ENCODE results near the gene RAB40C.

RAB40C gene

DNA sequence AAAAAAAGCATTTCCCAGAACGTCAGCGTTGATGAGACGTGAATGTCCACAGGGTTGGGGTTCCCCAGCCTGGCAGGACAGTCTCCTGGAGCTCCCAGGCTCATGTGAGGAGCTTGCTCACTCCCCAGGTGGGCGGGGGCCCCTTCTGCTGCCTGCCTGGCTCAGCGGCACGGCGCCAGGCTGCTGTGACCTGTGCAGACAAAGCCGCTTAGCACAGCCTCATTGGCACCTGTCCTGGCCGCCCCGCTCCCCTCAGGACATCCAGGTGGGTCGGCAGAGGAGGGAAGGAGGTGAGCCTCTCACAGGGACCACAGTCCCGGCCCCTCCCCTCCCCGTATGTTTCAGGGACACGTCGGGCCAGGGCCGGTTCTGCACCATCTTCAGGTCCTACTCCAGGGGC is 28.0 kb downstream of the RAB40C start:
- DNase-seq (ENCODE audit: low read depth): no peak

DNA sequence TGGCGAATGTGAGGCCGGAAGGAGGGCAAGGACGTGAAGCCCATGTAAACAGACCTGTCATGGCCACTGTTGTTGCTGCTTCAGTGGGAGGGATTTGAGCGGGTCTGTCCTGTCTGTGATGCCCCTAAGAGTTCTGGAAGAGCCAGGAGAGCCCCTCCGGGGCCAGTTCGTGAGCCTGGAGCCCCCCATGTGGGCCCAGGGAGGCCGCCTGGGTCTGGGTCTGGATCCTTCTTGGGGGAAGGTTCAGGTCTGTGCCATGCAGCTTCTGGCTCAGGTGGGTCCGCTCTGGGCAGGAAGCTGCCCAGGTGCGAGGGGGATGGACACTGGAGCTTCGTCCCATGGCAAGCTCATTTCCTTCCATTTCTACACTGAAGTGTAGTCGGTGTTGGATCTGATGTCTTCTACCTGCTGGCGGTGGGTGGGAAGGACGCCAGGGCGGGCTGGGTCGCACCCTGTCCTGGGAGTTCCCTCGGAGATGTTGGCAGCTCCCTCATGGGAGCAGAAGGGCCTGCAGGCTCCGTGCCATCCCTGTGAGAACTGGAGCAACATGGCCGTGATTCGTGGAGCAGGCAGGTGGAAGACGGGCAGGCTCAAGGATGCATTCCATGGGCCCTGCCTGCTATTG is 29.7 kb downstream of the RAB40C start:
- no peak for DNase-seq (ENCODE audit: low read depth)

DNA sequence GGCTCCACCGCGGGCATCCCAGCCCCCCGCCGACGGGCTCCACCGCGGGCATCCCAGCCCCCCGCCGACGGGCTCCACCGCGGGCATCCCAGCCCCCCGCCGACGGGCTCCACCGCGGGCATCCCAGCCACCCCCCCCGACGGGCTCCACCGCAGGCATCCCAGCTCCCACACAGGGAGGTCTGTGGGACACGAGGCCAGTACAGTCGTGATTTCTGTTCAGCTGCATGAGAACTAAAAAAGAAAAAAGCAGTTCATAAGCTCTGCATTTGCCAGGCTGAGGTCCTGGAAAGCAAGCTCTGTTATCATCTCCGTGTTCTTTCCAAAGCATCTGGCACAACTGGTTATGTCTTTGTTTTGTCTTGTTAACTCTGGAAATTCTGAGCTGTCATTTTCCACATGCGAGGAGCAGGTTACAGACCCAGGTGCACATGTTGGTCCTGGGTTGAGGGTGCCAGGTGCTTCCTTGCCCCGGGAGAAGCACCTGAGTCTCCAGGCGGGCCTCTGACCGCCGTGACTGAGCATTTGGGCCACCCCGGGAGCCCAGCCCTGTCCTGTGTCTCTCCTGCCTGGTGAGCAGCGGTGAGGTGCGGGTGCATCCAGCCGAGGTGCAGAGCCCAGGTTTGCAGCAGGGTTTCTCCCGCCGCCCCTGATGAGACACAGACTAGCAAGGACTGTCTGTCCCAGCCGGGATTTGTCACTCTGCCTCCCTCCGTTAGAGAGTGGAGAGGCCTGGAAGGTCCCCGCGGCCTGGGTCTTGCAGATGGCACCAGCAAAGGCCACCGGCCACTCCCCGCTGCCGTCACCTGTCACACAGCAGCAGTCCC is 31.0 kb downstream of the RAB40C start:
- no peak for DNase-seq (ENCODE audit: low read depth)

DNA sequence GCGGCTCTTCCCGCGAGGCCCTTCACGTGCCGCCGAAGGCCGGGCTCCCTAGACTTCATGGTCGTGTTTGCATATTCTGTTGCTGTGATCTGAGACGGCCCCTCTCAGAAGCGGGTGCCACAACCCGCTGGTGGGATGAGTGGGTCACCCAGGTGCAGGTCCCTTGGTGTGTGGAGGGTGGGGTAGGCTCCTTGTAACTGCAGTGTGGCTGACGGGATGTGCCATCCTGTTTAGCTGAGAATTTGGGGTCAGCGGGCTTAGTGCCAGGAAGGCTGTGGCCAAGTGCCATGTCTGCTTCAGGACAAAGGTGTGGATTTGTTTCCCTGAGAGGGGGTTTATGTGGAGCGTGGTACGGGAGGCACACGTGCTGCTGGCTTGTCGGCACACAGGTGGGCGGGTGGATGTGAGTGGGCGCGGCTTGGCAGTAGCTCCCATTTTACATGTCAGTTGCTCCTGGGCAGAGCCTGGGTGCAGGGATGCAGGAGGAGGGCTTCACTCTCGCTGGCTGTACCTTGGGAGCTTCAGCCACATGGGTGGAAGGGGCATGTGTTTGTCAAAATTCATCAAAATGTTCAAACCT is 31.8 kb downstream of the RAB40C start:
- DNase-seq (ENCODE audit: low read depth): no peak

DNA sequence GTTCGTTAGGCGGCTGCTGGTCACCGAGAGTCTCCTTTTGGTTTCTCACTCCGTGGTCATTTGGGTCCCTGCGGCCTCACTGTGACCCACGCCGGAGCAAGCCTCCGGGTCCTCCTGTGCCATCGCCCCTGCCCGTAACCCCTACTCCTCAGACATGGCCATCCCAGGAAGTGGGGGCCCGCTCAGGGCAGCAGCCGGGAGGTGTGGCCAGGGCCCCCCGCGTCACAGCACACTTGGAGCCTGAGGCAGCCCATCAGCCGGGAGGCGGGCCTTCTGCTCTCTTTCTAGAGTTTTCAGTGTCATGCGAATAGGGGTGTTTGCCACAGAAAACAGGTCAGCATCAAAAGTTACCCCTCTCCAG is 33.0 kb downstream of the RAB40C start:
- DNase-seq (ENCODE audit: low read depth): no peak

DNA sequence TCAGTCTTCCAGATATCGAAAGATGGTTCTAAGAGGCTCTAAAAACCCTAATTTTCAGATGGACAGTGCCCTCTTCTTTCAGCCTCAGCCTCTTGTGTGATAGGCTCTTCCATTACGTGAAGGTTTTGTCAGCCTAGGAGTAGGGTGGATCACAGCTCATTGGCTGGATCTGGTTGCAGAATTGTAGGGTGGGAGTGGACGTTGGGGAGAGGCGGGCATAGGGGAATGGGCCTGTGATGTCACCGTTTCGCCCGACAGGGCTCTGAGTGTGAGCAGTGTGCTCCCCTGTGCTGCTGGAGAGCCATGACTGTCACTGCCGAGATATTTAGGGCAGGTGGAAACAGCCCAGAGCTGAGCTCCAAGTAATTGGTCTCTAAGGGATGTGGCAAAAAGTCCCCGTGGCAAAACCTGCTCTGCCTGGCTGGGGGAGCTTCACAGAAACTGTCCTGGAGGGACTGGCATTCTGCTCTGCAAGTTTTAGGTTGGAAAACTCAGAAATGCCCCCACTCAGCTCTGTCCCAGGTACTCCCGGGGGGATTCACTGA is 34.7 kb downstream of the RAB40C start:
- no peak for DNase-seq (ENCODE audit: low read depth)

DNA sequence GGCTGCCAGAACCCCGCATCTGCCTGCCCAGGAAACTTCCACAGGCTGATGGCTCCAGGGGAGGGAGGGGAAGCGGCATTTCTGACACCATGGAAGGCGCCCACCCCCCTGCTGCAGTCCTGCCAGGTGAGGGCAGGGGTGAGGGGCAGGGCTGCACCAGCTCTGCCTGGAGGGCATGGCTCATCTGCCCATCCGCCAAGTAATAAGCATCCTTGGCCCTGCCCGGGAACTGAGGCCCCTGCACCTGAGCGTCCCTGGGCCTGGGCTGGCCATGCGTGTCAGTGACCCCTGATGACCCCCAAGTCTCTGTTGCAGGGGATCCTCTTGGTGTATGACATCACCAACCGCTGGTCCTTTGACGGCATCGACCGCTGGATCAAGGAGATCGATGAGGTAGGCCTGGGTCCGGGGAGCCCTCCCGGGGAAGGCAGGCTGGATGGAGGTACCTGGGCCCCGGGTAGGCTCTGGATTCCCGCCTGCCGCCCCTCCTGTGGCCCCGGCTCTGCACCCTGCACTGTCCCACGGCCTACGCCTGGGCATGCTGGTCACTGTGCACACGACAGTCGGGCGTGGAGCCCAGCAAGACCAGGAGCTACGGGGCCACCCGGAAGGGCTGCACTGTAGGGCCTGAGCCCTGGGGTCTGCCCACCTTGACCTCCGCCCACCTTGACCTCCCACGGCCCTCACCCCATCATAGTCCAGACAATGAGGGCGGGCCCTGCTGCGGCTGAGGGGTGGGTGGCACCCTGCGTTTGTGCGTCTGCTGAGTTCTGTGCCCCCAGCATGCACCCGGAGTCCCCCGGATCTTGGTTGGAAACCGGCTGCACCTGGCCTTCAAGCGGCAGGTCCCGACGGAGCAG is 35.5 kb downstream of the RAB40C start:
- no peak for DNase-seq (ENCODE audit: low read depth)

DNA sequence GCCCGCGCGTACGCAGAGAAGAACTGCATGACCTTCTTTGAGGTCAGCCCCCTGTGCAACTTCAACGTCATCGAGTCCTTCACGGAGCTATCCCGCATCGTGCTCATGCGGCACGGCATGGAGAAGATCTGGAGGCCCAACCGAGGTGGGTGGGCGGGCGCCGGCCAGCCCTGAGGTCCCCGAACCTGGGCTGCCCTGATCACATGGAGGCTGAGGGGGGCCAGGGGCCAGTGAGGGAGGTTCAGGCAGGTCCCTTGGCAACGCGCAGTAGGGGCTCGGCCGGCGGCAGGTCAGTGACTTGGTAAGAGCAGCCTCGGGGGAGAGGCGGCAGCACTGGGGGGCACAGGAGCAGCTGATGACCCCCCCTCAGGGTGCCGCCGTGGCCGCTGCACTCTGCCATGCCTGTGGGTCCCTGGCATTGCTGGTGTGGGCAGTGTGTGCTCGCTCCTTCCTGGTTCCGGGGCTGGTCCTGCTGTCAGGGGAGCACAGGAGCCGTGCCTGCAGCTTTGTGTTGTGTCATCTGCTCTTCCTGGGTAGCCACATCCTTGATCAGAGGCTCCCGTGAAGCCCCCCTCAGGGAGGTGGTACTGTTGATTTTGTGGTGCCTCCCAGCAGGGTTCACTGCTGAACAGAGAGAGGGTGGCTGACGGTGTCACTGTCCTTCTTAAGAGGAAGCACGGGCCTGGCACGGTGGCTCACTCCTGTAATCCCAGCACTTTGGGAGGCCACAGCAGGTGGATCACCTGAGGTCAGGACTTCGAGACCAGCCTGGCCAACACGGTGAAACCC is 36.3 kb downstream of the RAB40C start:
- no peak for DNase-seq (ENCODE audit: low read depth)

DNA sequence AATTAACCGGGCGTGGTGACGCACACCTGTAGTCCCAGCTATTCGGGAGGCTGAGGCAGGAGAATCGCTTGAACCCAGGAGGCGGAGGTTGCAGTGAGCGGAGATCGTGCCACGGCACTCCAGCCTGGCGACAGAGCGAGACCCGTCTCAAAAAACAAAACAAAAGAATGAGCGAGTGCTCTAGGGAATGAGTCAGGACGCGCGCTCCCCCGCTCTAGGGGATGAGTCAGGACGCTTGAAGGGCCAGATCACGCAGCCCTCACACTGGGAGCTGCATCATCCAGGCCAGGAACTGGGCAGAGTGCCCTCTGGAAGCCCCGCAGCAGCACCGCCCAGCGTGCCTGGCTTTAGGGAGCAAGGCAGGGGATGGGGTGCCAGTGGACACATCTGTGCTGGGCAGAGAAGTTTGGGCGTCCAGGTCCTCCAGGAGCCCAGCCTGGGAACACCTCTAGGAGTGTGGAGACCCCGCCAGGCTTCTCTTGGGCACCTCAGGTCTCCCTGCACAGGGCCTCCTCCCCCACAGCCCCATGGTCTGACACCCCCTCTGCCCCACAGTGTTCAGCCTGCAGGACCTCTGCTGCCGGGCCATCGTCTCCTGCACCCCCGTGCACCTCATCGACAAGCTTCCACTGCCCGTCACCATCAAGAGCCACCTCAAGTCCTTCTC is 37.1 kb downstream of the RAB40C start:
- peak; percentile 69 for DNase-seq (ENCODE audit: low read depth)

DNA sequence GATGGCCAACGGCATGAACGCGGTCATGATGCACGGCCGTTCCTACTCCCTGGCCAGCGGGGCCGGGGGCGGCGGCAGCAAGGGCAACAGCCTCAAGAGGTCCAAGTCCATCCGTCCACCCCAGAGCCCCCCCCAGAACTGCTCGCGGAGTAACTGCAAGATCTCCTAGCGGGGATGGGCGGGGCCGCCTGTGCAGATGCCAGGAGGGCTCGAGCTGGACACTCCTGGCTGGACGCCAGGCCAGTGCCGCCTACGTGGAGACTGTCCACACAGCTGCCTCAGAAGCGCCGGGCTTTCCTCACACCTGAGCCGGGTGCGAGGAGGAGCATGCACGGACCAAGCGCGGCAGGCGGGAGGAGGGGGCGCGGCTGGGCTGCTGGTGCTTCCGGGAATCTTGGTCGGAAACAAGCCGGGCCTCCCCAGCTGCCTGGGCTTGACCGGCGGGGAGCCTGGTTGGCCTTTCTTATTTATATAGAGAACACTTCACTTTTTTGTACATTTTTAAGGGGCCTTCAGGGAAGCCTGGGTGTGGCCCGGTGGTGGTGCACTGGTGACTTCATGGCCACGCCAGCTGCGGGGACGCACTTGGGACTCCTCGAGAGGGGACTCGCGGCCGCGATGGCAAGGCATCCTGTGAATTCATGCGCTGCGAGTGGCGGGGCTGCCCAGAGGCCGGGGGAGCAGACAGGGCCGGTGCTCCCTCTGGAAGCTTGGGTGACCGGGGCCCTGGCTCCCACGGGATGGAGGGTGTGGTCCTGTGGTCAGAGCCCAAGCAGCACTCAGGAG is 37.8 kb downstream of the RAB40C start:
- no peak for DNase-seq (ENCODE audit: low read depth)

DNA sequence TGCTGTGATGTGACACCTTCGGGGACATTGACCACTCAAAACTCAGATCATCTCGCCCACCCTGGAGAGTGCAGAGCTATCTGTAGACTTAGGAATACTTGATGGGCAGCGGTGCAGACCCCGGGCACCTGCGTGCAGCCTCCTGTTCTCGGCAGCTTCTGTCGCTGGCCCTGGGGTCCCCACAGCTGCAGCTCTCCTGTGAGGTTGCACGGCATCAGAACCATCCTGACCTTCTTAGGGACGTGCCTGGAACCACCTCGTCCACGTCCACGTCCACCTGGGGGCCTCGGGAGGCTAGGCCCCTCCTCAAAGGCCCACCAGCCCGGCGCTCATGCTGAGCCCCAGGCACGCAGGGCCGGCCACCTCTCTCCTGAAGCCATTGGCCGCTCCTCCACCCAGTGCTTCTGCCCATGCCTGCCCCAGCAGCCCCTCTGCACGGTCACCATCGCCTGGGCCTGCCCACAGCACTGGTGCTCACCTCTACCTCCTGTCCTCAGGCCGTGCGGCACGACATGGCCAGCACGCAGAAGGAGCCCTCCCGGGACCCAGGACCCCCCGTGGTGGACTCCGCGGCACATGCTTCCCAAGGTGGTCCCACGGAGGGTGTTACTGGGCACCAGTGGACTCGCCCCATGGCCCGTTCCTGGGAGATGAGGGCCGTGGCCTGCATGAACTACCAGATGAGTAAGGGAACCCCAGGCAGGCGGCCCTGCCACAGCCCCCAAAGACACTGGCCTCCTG is 38.6 kb downstream of the RAB40C start:
- no peak for DNase-seq (ENCODE audit: low read depth)

DNA sequence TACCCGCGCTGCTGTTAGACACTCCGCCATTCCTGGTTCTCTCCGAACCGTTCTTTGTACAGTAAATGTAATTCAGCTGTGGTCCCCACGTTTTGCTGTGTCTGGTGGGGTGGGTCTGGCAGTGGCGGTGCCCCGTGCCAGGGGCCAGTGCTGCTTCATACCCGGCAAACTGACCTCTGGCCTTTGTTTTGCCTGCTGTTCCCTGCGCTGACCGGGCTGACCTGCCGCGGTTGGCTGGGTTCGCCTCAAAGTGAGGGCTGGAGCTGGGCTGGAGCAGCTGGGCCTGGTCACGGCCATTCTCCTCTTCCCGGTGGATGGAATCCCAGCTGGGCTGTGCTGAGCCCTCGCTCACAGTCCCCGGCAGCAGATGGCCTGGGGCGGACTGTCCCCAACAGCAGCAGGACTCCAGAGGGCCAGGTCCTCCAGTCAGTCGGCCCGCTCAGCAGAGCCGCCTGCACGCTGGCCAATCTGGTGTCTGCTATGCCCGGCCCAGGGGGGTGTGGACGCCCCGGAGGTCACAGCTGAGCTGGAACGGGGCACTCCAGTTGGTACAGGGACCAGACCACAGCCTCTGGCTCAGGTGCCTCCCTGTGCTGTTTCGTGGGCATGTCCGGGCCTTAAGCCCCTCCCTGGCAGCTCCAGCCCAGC is 39.4 kb downstream of the RAB40C start:
- DNase-seq (ENCODE audit: low read depth): no peak

DNA sequence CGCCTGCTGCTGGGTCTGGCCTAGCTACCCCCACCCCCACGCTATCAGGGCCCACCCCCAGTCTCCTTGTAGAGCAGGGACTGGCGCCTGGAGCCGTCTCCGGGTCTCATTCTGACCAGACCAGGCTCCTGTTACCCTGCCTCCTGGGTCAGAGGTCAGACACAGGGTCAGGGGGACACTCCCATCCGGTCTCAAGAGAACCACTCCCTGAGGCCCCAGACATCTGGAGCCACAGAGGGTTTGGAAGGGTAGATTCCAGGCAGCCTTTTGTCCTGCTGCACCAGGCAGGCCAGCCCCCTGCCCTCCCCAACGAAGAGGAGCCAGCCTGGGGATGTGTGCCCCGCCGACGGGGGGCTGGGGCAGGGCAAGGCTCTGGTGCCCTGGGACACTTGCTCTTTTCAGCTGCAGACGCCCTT is 40.0 kb downstream of the RAB40C start:
- DNase-seq (ENCODE audit: low read depth): no peak

DNA sequence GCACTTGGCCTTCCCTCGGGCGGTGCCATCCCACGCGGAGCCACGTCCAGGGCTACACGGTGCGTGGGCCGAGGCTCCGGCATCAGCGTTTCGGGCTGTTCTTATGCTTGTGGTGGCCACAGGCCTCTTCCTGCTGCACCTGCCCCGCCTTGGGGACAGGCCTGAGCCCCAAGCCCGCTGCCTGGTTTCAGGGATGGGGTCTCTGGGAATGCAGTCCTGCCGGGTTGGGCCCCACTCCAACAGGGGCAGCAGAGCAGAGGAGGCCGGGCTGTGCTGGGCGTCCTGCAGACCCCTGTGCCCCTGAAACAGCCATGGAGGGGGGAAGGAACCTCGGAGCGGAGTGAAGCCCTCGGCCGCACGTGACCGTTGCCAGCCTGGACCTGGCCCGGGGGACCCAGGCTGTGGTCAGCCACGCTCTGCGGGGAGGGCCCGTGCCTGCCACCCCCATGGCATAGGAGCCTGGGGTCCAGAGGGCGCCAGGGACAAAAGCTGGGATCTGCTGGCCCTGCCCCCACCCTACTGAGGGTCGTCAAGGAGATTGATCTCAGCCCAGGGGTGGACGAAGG is 40.5 kb downstream of the RAB40C start:
- no peak for DNase-seq (ENCODE audit: low read depth)

DNA sequence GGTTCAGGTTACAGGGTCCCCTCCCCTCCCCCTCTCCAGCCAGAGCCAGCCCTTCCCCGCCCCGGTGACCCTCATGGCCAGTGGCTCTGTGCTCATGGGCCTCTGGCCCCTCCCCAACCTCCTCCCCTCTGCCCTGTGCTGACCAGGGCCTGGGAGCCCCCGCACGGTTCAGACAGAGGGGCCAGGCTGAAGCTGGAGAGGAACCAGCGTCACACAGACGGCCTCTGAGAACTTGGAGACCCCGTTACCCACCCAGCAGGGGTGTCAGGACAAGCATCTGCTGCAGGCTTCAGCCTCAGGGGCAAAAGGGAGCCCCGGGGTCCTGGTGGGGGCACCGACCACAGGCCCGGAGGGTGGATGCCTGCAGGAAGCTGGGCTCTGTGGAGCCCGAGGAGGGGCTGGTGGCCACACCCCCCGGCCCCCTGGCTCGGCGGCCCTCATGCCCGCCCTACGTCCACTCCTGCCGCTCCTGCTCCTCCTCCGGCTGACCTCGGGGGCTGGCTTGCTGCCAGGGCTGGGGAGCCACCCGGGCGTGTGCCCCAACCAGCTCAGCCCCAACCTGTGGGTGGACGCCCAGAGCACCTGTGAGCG is 41.0 kb downstream of the RAB40C start, which contains the start of gene WFIKKN1:
Gene WFIKKN1, plus strand, starts transcription at position 171 of the 591 bp plus-strand sequence. Its CDS starts 269 bp downstream, at position 440.
- no peak for DNase-seq (ENCODE audit: low read depth)

DNA sequence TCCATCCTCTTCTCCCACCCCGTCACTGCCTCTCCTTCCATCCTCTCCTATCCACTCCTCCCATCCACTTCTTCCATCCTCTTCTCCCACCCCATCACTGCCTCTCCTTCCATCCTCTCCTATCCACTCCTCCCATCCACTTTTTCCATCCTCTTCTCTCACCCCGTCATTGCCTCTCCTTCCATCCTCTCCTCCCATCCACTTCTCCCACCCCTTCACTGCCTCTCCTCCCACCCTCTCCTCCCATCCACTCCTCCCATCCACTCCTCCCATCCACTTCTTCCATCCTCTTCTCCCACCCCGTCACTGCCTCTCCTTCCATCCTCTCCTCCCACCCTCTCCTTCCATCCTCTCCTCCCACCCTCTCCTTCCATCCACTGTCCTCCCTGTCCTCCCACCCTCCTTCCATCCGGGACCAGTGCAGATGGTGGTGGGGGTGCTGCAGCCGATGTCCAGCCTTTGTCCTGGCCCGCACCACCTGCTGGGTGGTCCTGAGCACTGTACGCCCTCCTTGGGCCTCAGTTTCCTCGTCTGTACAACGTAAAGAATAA is 42.0 kb downstream of the RAB40C start:
- no peak for DNase-seq (ENCODE audit: low read depth)

DNA sequence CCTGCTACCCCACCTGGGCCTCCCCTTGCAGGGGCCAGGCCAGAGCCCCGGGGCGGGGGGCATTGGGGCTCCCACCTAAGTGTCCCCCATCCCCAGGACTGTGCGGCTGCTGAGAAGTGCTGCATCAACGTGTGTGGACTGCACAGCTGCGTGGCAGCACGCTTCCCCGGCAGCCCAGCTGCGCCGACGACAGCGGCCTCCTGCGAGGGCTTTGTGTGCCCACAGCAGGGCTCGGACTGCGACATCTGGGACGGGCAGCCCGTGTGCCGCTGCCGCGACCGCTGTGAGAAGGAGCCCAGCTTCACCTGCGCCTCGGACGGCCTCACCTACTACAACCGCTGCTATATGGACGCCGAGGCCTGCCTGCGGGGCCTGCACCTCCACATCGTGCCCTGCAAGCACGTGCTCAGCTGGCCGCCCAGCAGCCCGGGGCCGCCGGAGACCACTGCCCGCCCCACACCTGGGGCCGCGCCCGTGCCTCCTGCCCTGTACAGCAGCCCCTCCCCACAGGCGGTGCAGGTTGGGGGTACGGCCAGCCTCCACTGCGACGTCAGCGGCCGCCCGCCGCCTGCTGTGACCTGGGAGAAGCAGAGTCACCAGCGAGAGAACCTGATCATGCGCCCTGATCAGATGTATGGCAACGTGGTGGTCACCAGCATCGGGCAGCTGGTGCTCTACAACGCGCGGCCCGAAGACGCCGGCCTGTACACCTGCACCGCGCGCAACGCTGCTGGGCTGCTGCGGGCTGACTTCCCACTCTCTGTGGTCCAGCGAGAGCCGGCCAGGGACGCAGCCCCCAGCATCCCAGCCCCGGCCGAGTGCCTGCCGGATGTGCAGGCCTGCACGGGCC is 42.8 kb downstream of the RAB40C start:
- DNase-seq (ENCODE audit: low read depth): no peak

Measured in HS-5 (cell line).